IMR-90 (cell line): ENCODE data around the gene ABCB4. TPM values are rescaled to one million over a fixed set of nuclear protein-coding genes. Genes with fewer than 3 reads are reported as not detected.

Experiments
- ATAC-seq: fragments of 200-7000 bp; cut with Tn5 transposase; 2 replicates; pipeline ENCODE4 v1.9.1; 2020; ENCODE audit warnings: low read depth, mild to moderate bottlenecking, moderate library complexity
- BruUV-seq: library from RNA; stranded (reverse); fragments of 400-500 nt; replicated peaks from 2 replicates; lab custom pipeline; 2021; lab: Mats Ljungman, UMichigan
- CTCF ChIA-PET: fragments of 300-600 bp; formaldehyde crosslinking; extraction: SDS; loops from one replicate; lab custom pipeline; 2021; ENCODE audit warnings: antibody characterized with exemption; lab: Yijun Ruan, JAX
- POLR2A ChIA-PET: fragments of 300-600 bp; sonication (Branson Sonifier 250); formaldehyde crosslinking; loops from one replicate; lab custom pipeline; 2022; ENCODE audit warnings: antibody characterized with exemption; ENCODE audit not compliant: unreplicated experiment; lab: Charles Lee
- DNase-seq: peaks from one replicate; pipeline ENCODE4 v3.0.0; 2013
- H2AFZ ChIP-seq: replicated peaks from 2 replicates; pipeline ENCODE3; 2013; ENCODE audit warnings: low read length, mild to moderate bottlenecking; ENCODE audit not compliant: poor library complexity
- H2AK5ac ChIP-seq: 2 replicates; pipeline ENCODE4 v1.6.1; 2013; ENCODE audit warnings: low read depth, low read length, inconsistent platforms
- H2AK9ac ChIP-seq: replicated peaks from 2 replicates; pipeline ENCODE3; 2013; ENCODE audit warnings: mild to moderate bottlenecking, low read depth, low read length, moderate library complexity; ENCODE audit not compliant: poor library complexity
- H2BK120ac ChIP-seq: 2 replicates; pipeline ENCODE4 v1.6.1; 2013; ENCODE audit warnings: low read depth, low read length, inconsistent platforms
- H2BK15ac ChIP-seq: 3 replicates; pipeline ENCODE4 v1.6.1; 2013; ENCODE audit warnings: low read depth, low read length, inconsistent platforms
- H2BK20ac ChIP-seq: 2 replicates; pipeline ENCODE4 v1.6.1; 2013; ENCODE audit warnings: low read depth, mild to moderate bottlenecking, inconsistent platforms, low read length, moderate library complexity
- H2BK5ac ChIP-seq: 2 replicates; pipeline ENCODE4 v1.6.1; 2013; ENCODE audit warnings: mild to moderate bottlenecking, low read depth, low read length, inconsistent platforms; ENCODE audit not compliant: poor library complexity, severe bottlenecking
- H3K14ac ChIP-seq: replicated peaks from 2 replicates; pipeline ENCODE4 v1.6.1; 2013; ENCODE audit warnings: low read depth, low read length, inconsistent platforms
- H3K18ac ChIP-seq: 2 replicates; pipeline ENCODE4 v1.6.1; 2013; ENCODE audit warnings: low read depth, low read length, control low read depth
- H3K23ac ChIP-seq: 2 replicates; pipeline ENCODE4 v1.6.1; 2013; ENCODE audit warnings: low read depth, low read length, inconsistent platforms
- H3K27ac ChIP-seq: 2 replicates; pipeline ENCODE4 v1.5.1; 2013; ENCODE audit warnings: mild to moderate bottlenecking, control low read depth, low read length; ENCODE audit not compliant: insufficient read depth
- H3K27me3 ChIP-seq: 2 replicates; pipeline ENCODE4 v1.6.1; 2013; ENCODE audit warnings: low read length; ENCODE audit not compliant: control insufficient read depth, insufficient read depth
- H3K36me3 ChIP-seq: 2 replicates; pipeline ENCODE4 v1.6.1; 2013; ENCODE audit warnings: low read length, mixed read lengths; ENCODE audit not compliant: control insufficient read depth, insufficient read depth
- H3K4ac ChIP-seq: 2 replicates; pipeline ENCODE4 v1.6.1; 2013; ENCODE audit warnings: low read depth, low read length, inconsistent platforms
- H3K4me1 ChIP-seq: 2 replicates; pipeline ENCODE4 v1.6.1; 2013; ENCODE audit warnings: low read length, mixed read lengths; ENCODE audit not compliant: control insufficient read depth, insufficient read depth
- H3K4me2 ChIP-seq: 2 replicates; pipeline ENCODE4 v1.6.1; 2013; ENCODE audit warnings: low read depth, mild to moderate bottlenecking, control low read depth, low read length, moderate library complexity
- H3K4me3 ChIP-seq: 2 replicates; pipeline ENCODE4 v1.5.1; 2013; ENCODE audit warnings: low read depth, mild to moderate bottlenecking, control low read depth, low read length, moderate library complexity; ENCODE audit not compliant: insufficient read depth
- H3K56ac ChIP-seq: 2 replicates; pipeline ENCODE4 v1.6.1; 2013; ENCODE audit warnings: low read length, inconsistent platforms; ENCODE audit not compliant: insufficient read depth; ENCODE audit errors: extremely low read depth
- H3K79me1 ChIP-seq, 2 experiments: 2 replicates each; pipeline ENCODE4 v1.6.1; 2013; ENCODE audit warnings: low read length in 2 of 2, inconsistent platforms in 1 of 2, low read depth in 1 of 2
- H3K9ac ChIP-seq: 2 replicates; pipeline ENCODE4 v1.6.1; 2013; ENCODE audit warnings: low read depth, low read length, control low read depth
- H3K9me1 ChIP-seq: 2 replicates; pipeline ENCODE4 v1.6.1; 2013; ENCODE audit warnings: low read length, inconsistent platforms; ENCODE audit not compliant: insufficient read depth
- H3K9me3 ChIP-seq: 2 replicates; pipeline ENCODE4 v1.6.1; 2013; ENCODE audit warnings: low read length; ENCODE audit not compliant: control insufficient read depth, insufficient read depth
- H4K20me1 ChIP-seq: 2 replicates; pipeline ENCODE4 v1.6.1; 2013; ENCODE audit warnings: low read length, inconsistent platforms; ENCODE audit not compliant: insufficient read depth
- H4K5ac ChIP-seq: 2 replicates; pipeline ENCODE4 v1.6.1; 2013; ENCODE audit warnings: mild to moderate bottlenecking, low read depth, low read length, control low read depth
- H4K8ac ChIP-seq, 2 experiments: 2 replicates each; pipeline ENCODE4 v1.6.1; 2013; ENCODE audit warnings: low read depth in 2 of 2, low read length in 2 of 2, control low read depth in 1 of 2, inconsistent platforms in 1 of 2
- H4K91ac ChIP-seq: 2 replicates; pipeline ENCODE4 v1.6.1; 2013; ENCODE audit warnings: low read depth, low read length, inconsistent platforms; ENCODE audit not compliant: insufficient read depth
- MAFK ChIP-seq: IDR thresholded peaks from 2 replicates; pipeline ENCODE4 v1.6.1; 2012; ENCODE audit warnings: low read depth, low read length, improper control_type of control experiment
- MAZ ChIP-seq: IDR thresholded peaks from 2 replicates; pipeline ENCODE4 v1.6.1; 2012; ENCODE audit warnings: low read depth, mild to moderate bottlenecking, low read length, improper control_type of control experiment, moderate library complexity, borderline replicate concordance
- NFE2L2 ChIP-seq: fragments of 150-350 bp; IDR thresholded peaks from 2 replicates; pipeline ENCODE4 v1.6.1; 2016; ENCODE audit warnings: low read depth, mild to moderate bottlenecking, low read length
- SMC3 ChIP-seq: fragments of 150-350 bp; IDR thresholded peaks from 2 replicates; pipeline ENCODE4 v1.6.1; 2016; ENCODE audit warnings: low read depth, mild to moderate bottlenecking, antibody characterized with exemption, low read length, moderate library complexity
- WGBS, 2 experiments: methylation state at CpG; one replicate each; pipeline versions ENCODE4 v1.1.5 to v1.1.7; 2013; ENCODE audit warnings: missing lambda C conversion rate in 2 of 2; ENCODE audit not compliant: insufficient read length in 1 of 2; ENCODE audit errors: extremely low coverage in 2 of 2; 5-methylcytosine and 5-hydroxymethylcytosine counted together
- dilution Hi-C: fragments of 300-500 bp; cut with HindIII; formaldehyde crosslinking; loops from one replicate; pipeline ENCODE4 v1.14.3; 2018; ENCODE audit warnings: low sequenced_read_pairs; ENCODE audit not compliant: unreplicated experiment
- in situ Hi-C: fragments of 300-500 bp; cut with MboI; formaldehyde crosslinking; loops from 3 replicates; pipeline ENCODE4 v1.14.3; 2019; ENCODE audit warnings: low sequenced_read_pairs, inconsistent platforms, mixed read lengths
- intact Hi-C: fragments of 100-400 bp; cut with micrococcal nuclease; formaldehyde crosslinking; loops from 2 replicates; pipeline ENCODE4 v1.10.0; 2022
- polyA plus RNA-seq, 3 experiments: library from polyadenylated mRNA; depleted of rRNA; stranded (reverse); fragments of >200 nt; gene quantifications; 2 replicates each; pipeline ENCODE4 v1.2.3, GENCODE V29; 2012; ENCODE audit warnings: low replicate concordance in 1 of 3
- total RNA-seq: library from RNA; depleted of rRNA; stranded (reverse); fragments of >200 nt; gene quantifications from 2 replicates; pipeline ENCODE4 v1.2.3, GENCODE V29; 2012

Gene ABCB4
- total and polyA plus RNA-seq, 2 of the 4 experiments (the other 2 are of a cell fraction) = not detected

- Histone ChIP-seq H3K18ac (no peak overlapping the region), H2AFZ (no peak overlapping the region), H3K14ac (no peak overlapping the region), H2AK5ac (no peak overlapping the region), H3K36me3 (no peaks in the 10 kb centered on the region), H4K91ac (no peak overlapping the region), H3K27me3 (peaks cover 20% of the 10 kb centered on the region), H3K4ac (no peak overlapping the region), H2BK5ac (no peak overlapping the region), H3K27ac (no peak overlapping the region), H2AK9ac (no peak overlapping the region), H4K20me1 (no peaks in the 10 kb centered on the region), H3K4me3 (no peak overlapping the region), H3K9ac (no peak overlapping the region), H3K23ac (no peak overlapping the region), H4K5ac (no peak overlapping the region), H3K4me1 (no peaks in the 10 kb centered on the region), H3K9me1 (no peaks in the 10 kb centered on the region), H2BK120ac (no peak overlapping the region), H2BK20ac (no peak overlapping the region), H3K4me2 (no peak overlapping the region), H4K8ac (no peak overlapping the region), H3K56ac (no peak overlapping the region), H3K79me1 (no peaks in the 10 kb centered on the region), H2BK15ac (no peak overlapping the region), H3K9me3 (no peaks in the 10 kb centered on the region)
- CTCF ChIA-PET = no interaction called here
- POLR2A ChIA-PET = no interaction called here
- TF ChIP-seq MAZ (no peak), SMC3 (no peak), MAFK (no peak), NFE2L2 (no peak)
- 54% methylated on average over 2 of the region's 2 CpGs; no CpG with 5 or more reads in 1 of the 2 experiments for WGBS, 2 experiments
- intact Hi-C loops = no loop called here
- no TSS peak for BruUV-seq
- ATAC-seq = no peak
- dilution Hi-C loops = no loop called here
- DNase-seq = no peak
- in situ Hi-C loops = no loop called here
These were observed 4.5 kb upstream of the ABCB4 start for GRCh38 chr7:87479951-87480350.
